Left renal pelvis (tissue), 4 donors: ENCODE results near the gene CRIM1. TPM values are rescaled to one million over a fixed set of nuclear protein-coding genes. Genes with fewer than 3 reads are reported as not detected.

Experiments used
- DNase-seq, 4 donors: peaks; one replicate each; pipeline ENCODE4 v3.0.0-alpha.2; 2013; ENCODE audit warnings: low read depth in 4 of 4, low spot score in 3 of 4
- polyA plus RNA-seq, 4 donors: library from polyadenylated mRNA; unstranded; fragments of 120-200 nt; gene quantifications; one replicate each; pipeline ENCODE4 v1.2.1, GENCODE V29; 2013; ENCODE audit not compliant: insufficient read length in 4 of 4

The CRIM1 gene
- polyA plus RNA-seq, 4 donors, result 45.8 to 111 (median 90.2) TPM

DNA sequence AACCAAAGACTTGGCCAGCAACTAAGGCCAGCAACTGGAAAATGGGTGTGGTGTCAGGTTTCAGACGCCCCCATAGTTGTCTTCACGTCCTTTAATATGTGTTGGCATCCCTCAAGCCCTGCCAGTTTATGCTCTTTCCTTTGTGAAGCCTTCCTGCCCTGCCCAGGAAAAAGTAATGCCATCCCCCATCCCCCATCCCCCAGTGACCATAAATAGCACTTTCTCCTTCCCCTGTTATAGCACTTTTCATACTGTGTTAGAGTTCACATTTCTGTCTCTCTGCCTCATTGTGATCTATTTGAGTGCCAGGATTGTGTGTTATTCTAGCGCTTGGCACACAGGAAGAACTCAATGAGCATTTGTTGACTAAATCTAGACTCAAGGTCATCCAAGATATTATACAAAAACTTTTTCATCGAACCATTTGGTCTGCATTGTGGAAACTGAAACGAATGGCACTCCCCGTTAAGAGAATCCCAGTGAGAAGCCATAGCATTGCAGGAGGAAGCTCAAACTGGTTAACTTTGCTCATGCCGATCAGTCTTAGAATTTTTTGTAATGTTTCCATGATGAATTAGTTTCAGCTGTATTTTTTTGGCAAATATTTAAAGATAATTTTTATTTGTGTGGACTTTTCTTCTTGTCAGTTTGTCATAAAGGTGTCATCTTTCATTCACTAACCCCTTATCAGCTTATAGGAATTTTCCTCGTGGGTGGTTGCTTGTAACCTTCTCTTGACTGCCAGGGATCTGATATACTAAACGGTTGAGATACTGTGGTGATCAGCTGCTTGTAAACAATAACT, 15.7 kb downstream of the CRIM1 start:
- DNase-seq, result no peak

GRCh38 chr2:36371928-36372391, 16.4 kb downstream of the CRIM1 start:
- peak in 1 of 4 donors; percentile 31 for DNase-seq

GRCh38 chr2:36373149-36373926, 17.8 kb downstream of the CRIM1 start:
- no peak for DNase-seq

DNA sequence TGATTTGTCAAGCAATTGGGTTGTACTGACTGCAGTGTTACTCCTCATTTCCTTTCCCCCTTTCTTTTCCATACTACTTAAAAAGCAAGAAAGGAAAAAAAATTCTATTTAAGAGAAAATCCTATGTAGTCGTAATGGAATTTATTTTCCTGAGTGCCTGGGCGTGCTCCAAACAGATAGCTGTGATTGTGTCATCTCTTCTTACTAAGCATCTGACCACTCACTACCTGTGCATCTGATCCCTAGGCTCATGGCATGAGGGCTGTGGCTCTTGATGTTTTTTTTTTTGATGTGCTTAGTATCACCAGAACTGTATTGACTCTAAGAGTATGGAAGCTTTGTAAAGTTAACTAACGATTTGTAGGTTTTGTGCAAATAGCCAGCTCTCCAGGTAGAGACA, 19.0 kb downstream of the CRIM1 start:
- DNase-seq, result no peak

- DNase-seq, result peak in 1 of 4 donors; percentile 47
These were observed 20.8 kb downstream of the CRIM1 start for GRCh38 chr2:36376319-36376765.

GRCh38 chr2:36376992-36377738, 21.6 kb downstream of the CRIM1 start:
- DNase-seq, result no peak

GRCh38 chr2:36379710-36380448, 24.3 kb downstream of the CRIM1 start:
- no peak for DNase-seq

- DNase-seq, result peak in 1 of 4 donors; percentile 53
These were observed 25.3 kb downstream of the CRIM1 start for GRCh38 chr2:36380624-36381481.

GRCh38 chr2:36381993-36382392, 26.4 kb downstream of the CRIM1 start:
- no peak for DNase-seq

DNA sequence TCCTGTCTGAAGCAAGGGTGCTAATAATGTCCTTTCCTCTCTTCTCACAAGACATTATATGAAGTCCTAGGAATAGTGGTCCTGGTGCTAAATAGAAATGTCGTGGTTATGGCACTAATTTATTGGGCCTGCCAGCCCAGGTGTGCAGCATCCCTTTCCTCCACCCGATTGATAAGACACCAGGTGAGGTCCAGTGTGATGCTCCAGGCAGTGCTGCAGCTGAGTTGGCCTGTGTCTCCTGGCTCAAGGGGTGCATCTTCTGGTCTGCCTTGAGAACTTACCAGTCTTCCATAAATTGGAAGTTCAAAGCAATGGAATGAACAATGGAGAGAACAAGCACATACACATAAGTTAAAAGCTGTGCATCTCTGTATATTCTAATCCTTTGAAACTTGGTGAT, 26.9 kb downstream of the CRIM1 start:
- DNase-seq, result no peak

DNA sequence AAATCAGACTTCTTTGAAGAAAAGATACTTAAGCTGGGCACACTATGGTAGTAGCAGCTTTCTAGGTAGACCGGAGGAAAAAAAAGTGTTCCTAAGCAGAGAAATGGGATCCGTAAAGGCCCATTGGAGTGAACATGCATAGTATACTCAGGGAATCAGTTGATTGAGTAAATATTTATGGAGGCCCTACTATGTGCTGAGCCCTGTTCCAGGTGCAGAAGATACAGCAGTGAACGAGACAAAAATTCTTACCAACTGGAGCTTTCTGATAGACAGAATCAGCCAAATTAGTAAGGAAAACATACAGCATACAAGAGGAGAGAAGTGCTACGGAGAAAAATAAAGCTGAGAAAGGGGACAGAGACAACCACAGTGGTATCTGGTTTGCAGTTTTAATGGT, 28.1 kb downstream of the CRIM1 start:
- no peak for DNase-seq

DNA sequence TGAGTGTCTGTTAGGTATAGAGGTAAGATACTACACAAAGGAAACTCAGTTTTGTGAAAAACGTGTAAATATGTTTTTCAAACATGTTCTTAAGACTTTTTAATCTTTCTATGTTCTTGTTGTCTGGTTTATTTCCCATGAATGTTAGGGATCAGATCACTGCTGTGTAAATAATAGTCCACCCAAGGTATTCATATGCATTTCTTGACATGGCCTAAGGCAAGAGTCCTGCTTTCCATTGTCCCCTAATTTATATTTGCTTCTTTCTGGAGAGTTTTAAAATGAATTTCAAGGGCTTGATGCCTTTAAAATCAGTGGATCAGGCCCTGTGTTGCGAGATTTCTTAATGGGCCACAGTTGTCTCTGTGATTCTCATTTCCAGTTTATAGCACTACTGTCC, 28.9 kb downstream of the CRIM1 start:
- DNase-seq, result no peak

GRCh38 chr2:36385603-36386002, 30.0 kb downstream of the CRIM1 start:
- no peak for DNase-seq

DNA sequence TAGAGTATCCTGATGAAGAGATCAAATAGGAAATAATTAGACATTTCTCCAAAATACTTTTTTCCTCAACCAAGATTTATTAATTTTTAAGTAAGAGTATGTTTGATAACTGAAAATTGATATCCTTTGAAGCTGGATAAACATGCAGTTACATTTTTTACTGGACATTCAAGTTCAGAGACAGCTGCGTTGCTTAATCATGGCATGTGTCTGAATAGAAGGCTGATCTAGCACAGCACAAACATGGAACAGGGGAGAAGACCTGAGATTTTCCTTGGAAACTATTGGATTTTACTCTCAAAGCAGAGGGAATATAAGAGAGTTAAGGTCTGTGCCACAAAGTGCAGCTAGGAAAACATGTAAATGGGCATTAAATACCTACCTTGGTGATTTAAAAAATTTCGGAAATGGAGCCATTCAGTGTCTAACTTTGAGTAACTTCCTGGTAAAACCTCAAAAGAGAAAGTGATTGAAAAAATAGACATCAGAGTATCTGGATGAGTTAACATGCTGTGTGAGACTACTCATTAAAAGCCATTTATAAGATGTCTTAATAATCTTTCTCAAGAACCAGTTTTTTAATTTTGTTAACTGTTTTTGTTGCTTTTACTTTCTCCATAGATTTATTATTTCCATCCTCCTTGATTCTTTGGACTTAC, 31.8 kb downstream of the CRIM1 start:
- no peak for DNase-seq

GRCh38 chr2:36388472-36388871, 32.9 kb downstream of the CRIM1 start:
- DNase-seq, result no peak

DNA sequence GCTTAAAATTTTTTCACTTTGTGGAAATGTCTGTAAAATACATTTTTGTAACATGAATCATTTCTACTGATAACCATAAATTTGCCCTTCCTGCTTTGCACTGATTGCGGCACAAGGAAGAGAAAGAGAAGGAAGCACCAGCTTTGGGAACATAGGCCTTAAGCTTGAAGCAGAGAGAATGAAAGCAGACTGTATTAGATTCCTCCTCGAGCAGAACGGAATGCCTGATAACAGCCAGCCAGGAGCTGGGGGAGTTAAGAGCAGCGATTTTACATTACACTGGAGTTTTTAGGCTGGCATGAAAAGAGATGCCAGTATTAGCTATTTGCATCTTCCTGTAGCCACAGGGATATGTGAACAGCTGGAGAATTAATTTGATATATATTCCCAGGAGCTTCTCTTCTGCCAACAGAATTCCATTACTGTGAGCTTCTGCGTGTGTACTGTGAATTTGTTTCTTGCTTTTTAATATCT, 33.5 kb downstream of the CRIM1 start:
- DNase-seq, result no peak

GRCh38 chr2:36389577-36389976, 34.0 kb downstream of the CRIM1 start:
- DNase-seq, result no peak

- no peak for DNase-seq
These were observed 37.1 kb downstream of the CRIM1 start for GRCh38 chr2:36392571-36393255.
